Measurements from ENCODE around the gene CDK5.

CDK5 gene

DNA sequence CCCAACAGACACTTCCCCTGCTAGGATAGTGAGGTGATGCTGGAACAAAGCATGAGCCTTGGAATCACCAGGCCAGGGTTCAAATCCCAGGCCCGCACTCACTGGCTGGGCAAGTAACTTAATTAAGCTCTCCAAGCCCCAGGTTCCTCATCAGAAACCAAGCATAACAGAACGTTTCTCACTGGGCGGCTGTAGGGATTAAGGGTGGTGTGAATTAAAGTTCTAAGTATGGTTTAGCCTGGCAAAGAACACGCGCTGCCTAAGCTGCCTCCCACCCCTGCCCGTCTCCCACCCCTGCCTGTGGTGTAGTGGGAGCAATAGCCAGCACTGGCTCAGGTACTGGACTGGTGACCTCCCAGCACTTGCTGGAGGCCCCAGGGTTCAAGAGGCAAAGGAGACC is 7.3 kb upstream of the CDK5 start:
- Histone ChIP-seq H3K27me3 (ENCODE audit: insufficient read depth, poor library complexity, severe bottlenecking) (no peaks in the 10 kb centered on the region), H3K27ac (replicated peaks) (no peak overlapping the region), H3K4me3 (replicated peaks; ENCODE audit: insufficient read depth, low read length) (no peak overlapping the region)
- DNase-seq (ENCODE audit: low read depth in 1 of 2, low spot score in 1 of 2) = no peak
- TF ChIP-seq SPI1 (IDR thresholded peaks at IDR 0.05; ENCODE audit: borderline replicate concordance, low read depth) = no peak
- TF ChIP-seq, protein P1, sequence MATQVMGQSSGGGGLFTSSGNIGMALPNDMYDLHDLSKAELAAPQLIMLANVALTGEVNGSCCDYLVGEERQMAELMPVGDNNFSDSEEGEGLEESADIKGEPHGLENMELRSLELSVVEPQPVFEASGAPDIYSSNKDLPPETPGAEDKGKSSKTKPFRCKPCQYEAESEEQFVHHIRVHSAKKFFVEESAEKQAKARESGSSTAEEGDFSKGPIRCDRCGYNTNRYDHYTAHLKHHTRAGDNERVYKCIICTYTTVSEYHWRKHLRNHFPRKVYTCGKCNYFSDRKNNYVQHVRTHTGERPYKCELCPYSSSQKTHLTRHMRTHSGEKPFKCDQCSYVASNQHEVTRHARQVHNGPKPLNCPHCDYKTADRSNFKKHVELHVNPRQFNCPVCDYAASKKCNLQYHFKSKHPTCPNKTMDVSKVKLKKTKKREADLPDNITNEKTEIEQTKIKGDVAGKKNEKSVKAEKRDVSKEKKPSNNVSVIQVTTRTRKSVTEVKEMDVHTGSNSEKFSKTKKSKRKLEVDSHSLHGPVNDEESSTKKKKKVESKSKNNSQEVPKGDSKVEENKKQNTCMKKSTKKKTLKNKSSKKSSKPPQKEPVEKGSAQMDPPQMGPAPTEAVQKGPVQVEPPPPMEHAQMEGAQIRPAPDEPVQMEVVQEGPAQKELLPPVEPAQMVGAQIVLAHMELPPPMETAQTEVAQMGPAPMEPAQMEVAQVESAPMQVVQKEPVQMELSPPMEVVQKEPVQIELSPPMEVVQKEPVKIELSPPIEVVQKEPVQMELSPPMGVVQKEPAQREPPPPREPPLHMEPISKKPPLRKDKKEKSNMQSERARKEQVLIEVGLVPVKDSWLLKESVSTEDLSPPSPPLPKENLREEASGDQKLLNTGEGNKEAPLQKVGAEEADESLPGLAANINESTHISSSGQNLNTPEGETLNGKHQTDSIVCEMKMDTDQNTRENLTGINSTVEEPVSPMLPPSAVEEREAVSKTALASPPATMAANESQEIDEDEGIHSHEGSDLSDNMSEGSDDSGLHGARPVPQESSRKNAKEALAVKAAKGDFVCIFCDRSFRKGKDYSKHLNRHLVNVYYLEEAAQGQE (IDR thresholded peaks at IDR 0.05; ENCODE audit: insufficient replicate concordance, low read depth) = no peak
- no peak for TF ChIP-seq POLR2AphosphoS5 (IDR thresholded peaks at IDR 0.05; ENCODE audit: low read depth)
- TF ChIP-seq, protein P2, sequence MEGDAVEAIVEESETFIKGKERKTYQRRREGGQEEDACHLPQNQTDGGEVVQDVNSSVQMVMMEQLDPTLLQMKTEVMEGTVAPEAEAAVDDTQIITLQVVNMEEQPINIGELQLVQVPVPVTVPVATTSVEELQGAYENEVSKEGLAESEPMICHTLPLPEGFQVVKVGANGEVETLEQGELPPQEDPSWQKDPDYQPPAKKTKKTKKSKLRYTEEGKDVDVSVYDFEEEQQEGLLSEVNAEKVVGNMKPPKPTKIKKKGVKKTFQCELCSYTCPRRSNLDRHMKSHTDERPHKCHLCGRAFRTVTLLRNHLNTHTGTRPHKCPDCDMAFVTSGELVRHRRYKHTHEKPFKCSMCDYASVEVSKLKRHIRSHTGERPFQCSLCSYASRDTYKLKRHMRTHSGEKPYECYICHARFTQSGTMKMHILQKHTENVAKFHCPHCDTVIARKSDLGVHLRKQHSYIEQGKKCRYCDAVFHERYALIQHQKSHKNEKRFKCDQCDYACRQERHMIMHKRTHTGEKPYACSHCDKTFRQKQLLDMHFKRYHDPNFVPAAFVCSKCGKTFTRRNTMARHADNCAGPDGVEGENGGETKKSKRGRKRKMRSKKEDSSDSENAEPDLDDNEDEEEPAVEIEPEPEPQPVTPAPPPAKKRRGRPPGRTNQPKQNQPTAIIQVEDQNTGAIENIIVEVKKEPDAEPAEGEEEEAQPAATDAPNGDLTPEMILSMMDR (IDR thresholded peaks at IDR 0.05; ENCODE audit: insufficient read depth, low read length) = no peak

DNA sequence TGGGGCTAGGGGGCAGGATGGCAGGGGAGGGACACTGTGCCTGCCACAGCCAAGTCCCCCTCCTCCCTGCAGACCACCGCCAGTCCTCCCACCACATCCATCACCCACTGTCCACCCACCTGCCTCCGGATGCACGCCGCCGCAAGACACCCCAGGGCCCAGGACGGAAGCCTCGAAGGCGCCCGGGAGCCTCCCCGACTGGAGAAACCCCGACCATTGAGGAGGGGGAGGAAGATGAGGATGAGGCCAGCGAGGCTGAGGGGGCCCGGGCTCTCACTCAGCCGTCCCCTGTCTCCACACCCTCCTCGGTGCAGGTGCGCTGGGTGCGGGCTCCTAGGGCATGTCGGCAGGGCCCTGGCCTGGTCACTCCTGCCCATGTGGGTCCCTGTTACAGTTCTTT is 6.8 kb upstream of the CDK5 start:
- no peak overlapping the region for H3K4me3 ChIP-seq (replicated peaks; ENCODE audit: insufficient read depth, low read length)
- H3K27ac ChIP-seq (replicated peaks) = no peak overlapping the region
- no peaks in the 10 kb centered on the region for H3K27me3 ChIP-seq (ENCODE audit: insufficient read depth, poor library complexity, severe bottlenecking)
- no peak for DNase-seq (ENCODE audit: low read depth in 1 of 2, low spot score in 1 of 2)
- TF ChIP-seq SPI1 (IDR thresholded peaks at IDR 0.05; ENCODE audit: borderline replicate concordance, low read depth) (no peak), GABPA (IDR thresholded peaks at IDR 0.05; ENCODE audit: low read depth) (no peak), POLR2AphosphoS5 (IDR thresholded peaks at IDR 0.05; ENCODE audit: low read depth) (no peak)
- TF ChIP-seq, protein P1 (IDR thresholded peaks at IDR 0.05; ENCODE audit: insufficient replicate concordance, low read depth) = no peak
- TF ChIP-seq, protein P2 (IDR thresholded peaks at IDR 0.05; ENCODE audit: insufficient read depth, low read length) = no peak

DNA sequence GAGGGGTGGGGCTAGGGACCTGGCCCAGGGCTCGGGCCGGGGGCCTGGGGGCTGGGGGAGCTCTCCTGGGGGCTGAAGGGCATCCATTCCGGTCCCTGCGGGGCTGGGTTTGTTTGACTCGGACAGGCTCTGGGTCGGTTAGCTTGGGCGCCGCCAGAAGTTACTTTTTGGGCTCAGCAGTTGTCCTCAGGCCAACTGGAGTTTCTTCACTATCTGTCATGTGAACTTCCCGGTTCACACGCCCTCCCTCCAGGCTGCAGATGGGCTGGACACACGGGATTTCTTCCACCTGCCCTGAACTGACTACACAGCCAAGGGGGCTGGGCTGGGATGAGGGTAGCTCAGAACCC is 5.5 kb upstream of the CDK5 start:
- Histone ChIP-seq H3K27me3 (ENCODE audit: insufficient read depth, poor library complexity, severe bottlenecking) (no peaks in the 10 kb centered on the region), H3K27ac (replicated peaks) (no peak overlapping the region), H3K4me3 (replicated peaks; ENCODE audit: insufficient read depth, low read length) (no peak overlapping the region)
- no peak for DNase-seq (ENCODE audit: low read depth in 1 of 2, low spot score in 1 of 2)
- TF ChIP-seq, protein P2 (IDR thresholded peaks at IDR 0.05; ENCODE audit: insufficient read depth, low read length) = no peak
- TF ChIP-seq GABPA (IDR thresholded peaks at IDR 0.05; ENCODE audit: low read depth) (no peak), SPI1 (IDR thresholded peaks at IDR 0.05; ENCODE audit: borderline replicate concordance, low read depth) (no peak), POLR2AphosphoS5 (IDR thresholded peaks at IDR 0.05; ENCODE audit: low read depth) (no peak)
- TF ChIP-seq, protein P1 (IDR thresholded peaks at IDR 0.05; ENCODE audit: insufficient replicate concordance, low read depth) = no peak

All from HL-60 (cell line).